K562 (cell line): Measurements from ENCODE around the gene OPCML. TPM values are rescaled to one million over a fixed set of nuclear protein-coding genes. Genes with fewer than 3 reads are reported as not detected.

ENCODE experiments used
- ATAC-seq: fragments of 200-7000 bp; cut with Tn5 transposase; 3 replicates; pipeline ENCODE4 v1.9.1; 2020; ENCODE audit warnings: moderate library complexity
- BruUV-seq: library from RNA; stranded (reverse); fragments of 400-500 nt; replicated peaks from 2 replicates; lab custom pipeline; 2021; lab: Mats Ljungman, UMichigan
- CTCF ChIA-PET: fragments of 300-600 bp; formaldehyde crosslinking; extraction: SDS; loops from one replicate; lab custom pipeline; 2021; ENCODE audit warnings: low intra/inter-chr PET ratio; lab: Yijun Ruan, JAX
- POLR2A ChIA-PET: fragments of 300-600, 350-650 bp; sonication (Branson Sonifier 250); formaldehyde crosslinking; extraction: SDS; loops from one replicate; lab custom pipeline; 2021; ENCODE audit warnings: antibody characterized with exemption, inconsistent platforms; lab: Yijun Ruan, JAX
- DNase-seq, 4 experiments: peaks; one replicate each; pipeline versions ENCODE4 v3.0.0 to v3.0.0-alpha.2; 2011 to 2018; ENCODE audit warnings: low spot score in 3 of 4, mixed read lengths in 3 of 4; ENCODE audit errors: extremely low read depth in 1 of 4
- FAIRE-seq: peaks from 2 replicates; lab custom pipeline; 2011; peaks lifted over from hg19 to GRCh38; lab: Jason Lieb, UNC
- H2AFZ ChIP-seq: 2 replicates; pipeline ENCODE4 v1.6.0; 2011; ENCODE audit warnings: low read depth, low read length, control low read depth, inconsistent platforms
- H3K27ac ChIP-seq: fragments of 200-600 bp; 3 replicates; pipeline ENCODE4 v1.8.0; 2011; ENCODE audit warnings: low read depth, mild to moderate bottlenecking, control low read depth, inconsistent platforms, low read length, moderate library complexity, mixed read lengths; ENCODE audit errors: extremely low read depth
- H3K27me3 ChIP-seq, 2 experiments: fragments of 300-600 bp in 1 of 2; 2 replicates in 1 of 2; 3 replicates in 1 of 2; pipeline versions ENCODE4 v1.6.0 to v1.8.0; 2011; ENCODE audit warnings: inconsistent platforms in 2 of 2, low read length in 2 of 2, mild to moderate bottlenecking in 1 of 2, mixed read lengths in 1 of 2, moderate library complexity in 1 of 2; ENCODE audit not compliant: control insufficient read depth in 2 of 2, insufficient read depth in 2 of 2
- H3K36me3 ChIP-seq: fragments of 300-600 bp; 3 replicates; pipeline ENCODE4 v1.8.0; 2011; ENCODE audit warnings: mild to moderate bottlenecking, low read length, inconsistent platforms; ENCODE audit not compliant: control insufficient read depth, insufficient read depth
- H3K4me1 ChIP-seq, 2 experiments: fragments of 200-600 bp in 1 of 2; replicated peaks in 1 of 2; 2 replicates in 1 of 2; 3 replicates in 1 of 2; pipeline versions ENCODE4 v1.5.1 to v1.8.0; 2011; ENCODE audit warnings: inconsistent platforms in 2 of 2, low read length in 2 of 2, mild to moderate bottlenecking in 1 of 2, mixed read lengths in 1 of 2, moderate library complexity in 1 of 2; ENCODE audit not compliant: control insufficient read depth in 2 of 2, insufficient read depth in 2 of 2
- H3K4me2 ChIP-seq: 2 replicates; pipeline ENCODE4 v1.6.1; 2011; ENCODE audit warnings: low read length, control low read depth, inconsistent platforms, mixed read lengths; ENCODE audit not compliant: insufficient read depth
- H3K4me3 ChIP-seq: fragments of 200-600 bp; sonication (generic), shearing (Covaris generic); 2 replicates; pipeline ENCODE4 v1.5.1; 2016; ENCODE audit warnings: control low read depth, inconsistent platforms
- H3K79me2 ChIP-seq: fragments of 200-600 bp; 3 replicates; pipeline ENCODE4 v1.8.0; 2011; ENCODE audit warnings: low read length, inconsistent platforms; ENCODE audit not compliant: control insufficient read depth, insufficient read depth
- H3K9ac ChIP-seq, 2 experiments: 2 replicates each; pipeline versions ENCODE4 v1.6.0 to v1.6.1; 2011; ENCODE audit warnings: low read depth in 2 of 2, low read length in 2 of 2, control low read depth in 1 of 2, inconsistent platforms in 1 of 2, mild to moderate bottlenecking in 1 of 2, mixed read lengths in 1 of 2; ENCODE audit not compliant: insufficient read depth in 1 of 2
- H3K9me1 ChIP-seq: one replicate; pipeline ENCODE4 v1.6.0; 2011; ENCODE audit warnings: inconsistent platforms, mild to moderate bottlenecking, low read length, moderate library complexity; ENCODE audit not compliant: control insufficient read depth, insufficient read depth
- H3K9me3 ChIP-seq: replicated peaks from 2 replicates; pipeline ENCODE4 v1.5.1; 2011; ENCODE audit warnings: low read depth, low read length, inconsistent platforms; ENCODE audit not compliant: control insufficient read depth, insufficient read depth
- H4K20me1 ChIP-seq: replicated peaks from 2 replicates; pipeline ENCODE4 v1.6.1; 2011; ENCODE audit warnings: low read length, inconsistent platforms, mixed read lengths; ENCODE audit not compliant: control insufficient read depth, insufficient read depth
- CHD2 ChIP-seq: IDR thresholded peaks from 2 replicates; pipeline ENCODE4 v1.6.1; 2011; ENCODE audit warnings: low read depth, low read length
- KDM1A ChIP-seq, 2 experiments: fragments of 450-650 bp; IDR thresholded peaks; 2 replicates each; pipeline ENCODE4 v1.6.1; 2016; ENCODE audit warnings: mild to moderate bottlenecking in 2 of 2
- PPARD ChIP-seq: fragments of 250-450 bp; sonication (Bioruptor Pico); IDR thresholded peaks from 2 replicates; pipeline ENCODE4 v1.8.0; 2022; ENCODE audit warnings: inconsistent platforms, mild to moderate bottlenecking, moderate library complexity
- SMC3 ChIP-seq: conservative IDR thresholded peaks from 2 replicates; pipeline ENCODE4 v1.6.1; 2011; ENCODE audit warnings: low read depth, low read length, improper control_type of control experiment; ENCODE audit not compliant: insufficient read depth
- XRCC5 ChIP-seq: fragments of 200-400 bp; formaldehyde crosslinking; IDR thresholded peaks from 2 replicates; pipeline ENCODE4 v1.6.1; 2017; ENCODE audit warnings: low read depth, mild to moderate bottlenecking, low read length
- ZNF436 ChIP-seq: fragments of 250-450, 450-650 bp; sonication (Bioruptor Pico); formaldehyde crosslinking; IDR thresholded peaks from 2 replicates; pipeline ENCODE4 v1.7.0; 2020; ENCODE audit warnings: mild to moderate bottlenecking
- ZNF561 ChIP-seq: fragments of 450-650 bp; formaldehyde crosslinking; conservative IDR thresholded peaks from 2 replicates; pipeline ENCODE4 v1.4.0; 2020; ENCODE audit warnings: mild to moderate bottlenecking, moderate library complexity
- ZNF57 ChIP-seq: fragments of 450-650 bp; formaldehyde crosslinking; IDR thresholded peaks from 2 replicates; pipeline ENCODE4 v1.4.0; 2020; ENCODE audit warnings: mild to moderate bottlenecking, moderate library complexity
- ZNF695 ChIP-seq: fragments of 450-650 bp; formaldehyde crosslinking; IDR thresholded peaks from 2 replicates; pipeline ENCODE4 v1.4.0; 2020; ENCODE audit warnings: mild to moderate bottlenecking, moderate library complexity
- ZZZ3 ChIP-seq: fragments of 450-650 bp; IDR thresholded peaks from 2 replicates; pipeline ENCODE4 v1.6.1; 2016; ENCODE audit warnings: antibody characterized with exemption, mild to moderate bottlenecking, moderate library complexity
- WGBS: fragments of 100-300 bp; shearing (Covaris generic); methylation state at CpG from one replicate; pipeline ENCODE4 v1.1.6; 2016; ENCODE audit warnings: low coverage, mixed read lengths; ENCODE audit not compliant: insufficient coverage; ENCODE audit errors: missing lambda C conversion rate; 5-methylcytosine and 5-hydroxymethylcytosine counted together
- in situ Hi-C: fragments of 300-500 bp; cut with MboI; formaldehyde crosslinking; loops from 4 replicates; pipeline ENCODE4 v1.15.0; 2018; ENCODE audit warnings: inconsistent platforms, mixed read lengths
- intact Hi-C: fragments of 100-400 bp; cut with micrococcal nuclease; formaldehyde crosslinking; loops from 2 replicates; pipeline ENCODE4 v1.14.2; 2022
- polyA plus RNA-seq, 8 experiments: library from polyadenylated mRNA; depleted of rRNA in 4 of 8; stranded (reverse) in 5 of 8; unstranded in 3 of 8; fragments of >200 nt; fragmentation: Nextera tagmentation in 2 of 8; fragmentation: Illumina TruSeq in 1 of 8; extraction: Ambion mirVana in 2 of 8; extraction: Trizol in 1 of 8; gene quantifications; 2 replicates each; pipeline versions ENCODE4 v1.2.1 to v1.2.3, GENCODE V29; 2011 to 2014; ENCODE audit warnings: inconsistent platforms in 1 of 8, missing spikeins in 1 of 8
- total RNA-seq, 7 experiments: library from RNA; depleted of rRNA in 6 of 7; stranded (reverse); fragments of >200 nt in 6 of 7; fragmentation: Illumina TruSeq in 2 of 7; extraction: Trizol in 2 of 7; gene quantifications; 2 replicates each; pipeline versions ENCODE4 v1.2.1 to v1.2.3, GENCODE V29; 2011 to 2021; ENCODE audit warnings: low replicate concordance in 1 of 7
- TF ChIP-seq, protein P1 (sequence below): fragments of 250-450 bp; sonication (Bioruptor Pico); IDR thresholded peaks from 2 replicates; pipeline ENCODE4 v1.5.0; 2022; ENCODE audit warnings: mild to moderate bottlenecking
- TF ChIP-seq, protein P2 (sequence below): fragments of 250-450 bp; sonication (Bioruptor Pico); IDR thresholded peaks from 2 replicates; pipeline ENCODE4 v1.5.0; 2021
- TF ChIP-seq, protein P3 (sequence below): fragments of 450-650 bp; conservative IDR thresholded peaks from 2 replicates; pipeline ENCODE4 v1.6.1; 2016; ENCODE audit warnings: missing genetic modification characterization, low read depth, mild to moderate bottlenecking, missing compliant biosample characterization, moderate library complexity

The OPCML gene
- total and polyA plus RNA-seq, 9 of the 15 experiments (the other 6 are each of a cell fraction or from before 2014, with no cell fraction given) = not detected

DNA sequence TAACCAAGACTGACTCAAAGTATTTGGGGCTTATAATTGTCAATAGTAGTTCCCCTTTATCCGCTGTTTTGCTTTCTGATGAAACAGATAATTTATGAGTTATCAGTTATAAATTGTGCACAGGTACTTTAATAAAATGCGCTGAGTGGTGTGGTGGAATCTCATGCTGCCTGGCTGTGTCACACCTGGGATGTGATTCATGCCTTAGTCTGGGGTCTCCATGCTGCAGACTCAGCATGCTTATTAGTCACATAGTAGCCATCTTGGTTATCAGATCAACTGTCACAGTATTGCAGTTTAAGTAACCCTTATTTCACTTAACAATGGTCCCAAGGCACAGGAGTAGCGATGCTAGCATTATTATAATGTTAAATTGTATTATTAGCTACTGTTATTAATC is 1166.7 kb downstream of the OPCML start:
- BruUV-seq = no TSS peak
- Histone ChIP-seq H3K27me3 (no peaks in the 10 kb centered on the region), H3K9me3 (0 out of 2 replicates have a peak, but pooled peaks cover 1% of the 10 kb centered on the region), H2AFZ (no peak overlapping the region), H3K36me3 (no peaks in the 10 kb centered on the region), H3K79me2 (no peaks in the 10 kb centered on the region), H3K9me1 (no peaks in the 10 kb centered on the region), H3K9ac (no peak overlapping the region), H3K27ac (no peak overlapping the region), H3K4me1 (no peaks in the 10 kb centered on the region), H3K4me2 (no peak overlapping the region), H3K4me3 (no peak overlapping the region), H4K20me1 (no peaks in the 10 kb centered on the region)
- no peak for FAIRE-seq
- in situ Hi-C loops = no loop called here
- ChIA-PET POLR2A (no interaction called here), CTCF (no interaction called here)
- no peak for ATAC-seq
- TF ChIP-seq SMC3 = no peak
- no peak for TF ChIP-seq ZNF436 (CRISPR knock-in tag)
- no peak for TF ChIP-seq ZZZ3
- TF ChIP-seq, protein P1, sequence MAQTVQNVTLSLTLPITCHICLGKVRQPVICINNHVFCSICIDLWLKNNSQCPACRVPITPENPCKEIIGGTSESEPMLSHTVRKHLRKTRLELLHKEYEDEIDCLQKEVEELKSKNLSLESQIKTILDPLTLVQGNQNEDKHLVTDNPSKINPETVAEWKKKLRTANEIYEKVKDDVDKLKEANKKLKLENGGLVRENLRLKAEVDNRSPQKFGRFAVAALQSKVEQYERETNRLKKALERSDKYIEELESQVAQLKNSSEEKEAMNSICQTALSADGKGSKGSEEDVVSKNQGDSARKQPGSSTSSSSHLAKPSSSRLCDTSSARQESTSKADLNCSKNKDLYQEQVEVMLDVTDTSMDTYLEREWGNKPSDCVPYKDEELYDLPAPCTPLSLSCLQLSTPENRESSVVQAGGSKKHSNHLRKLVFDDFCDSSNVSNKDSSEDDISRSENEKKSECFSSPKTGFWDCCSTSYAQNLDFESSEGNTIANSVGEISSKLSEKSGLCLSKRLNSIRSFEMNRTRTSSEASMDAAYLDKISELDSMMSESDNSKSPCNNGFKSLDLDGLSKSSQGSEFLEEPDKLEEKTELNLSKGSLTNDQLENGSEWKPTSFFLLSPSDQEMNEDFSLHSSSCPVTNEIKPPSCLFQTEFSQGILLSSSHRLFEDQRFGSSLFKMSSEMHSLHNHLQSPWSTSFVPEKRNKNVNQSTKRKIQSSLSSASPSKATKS (CRISPR knock-in tag) = no peak
- TF ChIP-seq, protein P2, sequence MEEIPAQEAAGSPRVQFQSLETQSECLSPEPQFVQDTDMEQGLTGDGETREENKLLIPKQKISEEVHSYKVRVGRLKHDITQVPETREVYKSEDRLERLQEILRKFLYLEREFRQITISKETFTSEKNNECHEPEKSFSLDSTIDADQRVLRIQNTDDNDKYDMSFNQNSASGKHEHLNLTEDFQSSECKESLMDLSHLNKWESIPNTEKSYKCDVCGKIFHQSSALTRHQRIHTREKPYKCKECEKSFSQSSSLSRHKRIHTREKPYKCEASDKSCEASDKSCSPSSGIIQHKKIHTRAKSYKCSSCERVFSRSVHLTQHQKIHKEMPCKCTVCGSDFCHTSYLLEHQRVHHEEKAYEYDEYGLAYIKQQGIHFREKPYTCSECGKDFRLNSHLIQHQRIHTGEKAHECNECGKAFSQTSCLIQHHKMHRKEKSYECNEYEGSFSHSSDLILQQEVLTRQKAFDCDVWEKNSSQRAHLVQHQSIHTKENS (CRISPR knock-in tag) = no peak
- TF ChIP-seq CHD2 = no peak
- TF ChIP-seq PPARD (CRISPR knock-in tag) = no peak
- TF ChIP-seq, protein P3, sequence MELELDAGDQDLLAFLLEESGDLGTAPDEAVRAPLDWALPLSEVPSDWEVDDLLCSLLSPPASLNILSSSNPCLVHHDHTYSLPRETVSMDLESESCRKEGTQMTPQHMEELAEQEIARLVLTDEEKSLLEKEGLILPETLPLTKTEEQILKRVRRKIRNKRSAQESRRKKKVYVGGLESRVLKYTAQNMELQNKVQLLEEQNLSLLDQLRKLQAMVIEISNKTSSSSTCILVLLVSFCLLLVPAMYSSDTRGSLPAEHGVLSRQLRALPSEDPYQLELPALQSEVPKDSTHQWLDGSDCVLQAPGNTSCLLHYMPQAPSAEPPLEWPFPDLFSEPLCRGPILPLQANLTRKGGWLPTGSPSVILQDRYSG = no peak
- TF ChIP-seq ZNF57 (CRISPR knock-in tag) = no peak
- no peak for TF ChIP-seq ZNF695 (CRISPR knock-in tag)
- no peak for TF ChIP-seq KDM1A (IDR thresholded peaks at IDR 0.05)
- TF ChIP-seq XRCC5 = no peak
- TF ChIP-seq ZNF561 = no peak
- WGBS = 3% methylated on average over 3 of the region's 3 CpGs
- intact Hi-C loops = no loop called here
- DNase-seq = no peak
